ENCODE data around the gene COL5A2. TPM values are rescaled to one million over a fixed set of nuclear protein-coding genes. Genes with fewer than 3 reads are reported as not detected.
A peak's percentile ranks its signal among the peaks of the same experiment; 100 is the strongest.

COL5A2 gene
- total RNA-seq, 2 donors from 2014 or later, result 8.2 to 17.6 TPM

GRCh38 chr2:189142893-189143759 lies 36.4 kb downstream of the COL5A2 start:
- WGBS, result 95% methylated on average over 4 of the region's 4 CpGs
- Histone ChIP-seq H3K4me3 (no peak overlapping the region), H3K27ac (no peak overlapping the region), H3K4me1 (replicated peaks) (no peaks in the 10 kb centered on the region), H3K9me3 (no peaks in the 10 kb centered on the region), H3K27me3 (replicated peaks; ENCODE audit: insufficient read depth) (no peaks in the 10 kb centered on the region), H3K36me3 (no peaks in the 10 kb centered on the region)
- intact Hi-C loops (cut with DNase I), result no loop called here
- no peak for TF ChIP-seq POLR2A (IDR thresholded peaks at IDR 0.05)
- TF ChIP-seq, protein P1, sequence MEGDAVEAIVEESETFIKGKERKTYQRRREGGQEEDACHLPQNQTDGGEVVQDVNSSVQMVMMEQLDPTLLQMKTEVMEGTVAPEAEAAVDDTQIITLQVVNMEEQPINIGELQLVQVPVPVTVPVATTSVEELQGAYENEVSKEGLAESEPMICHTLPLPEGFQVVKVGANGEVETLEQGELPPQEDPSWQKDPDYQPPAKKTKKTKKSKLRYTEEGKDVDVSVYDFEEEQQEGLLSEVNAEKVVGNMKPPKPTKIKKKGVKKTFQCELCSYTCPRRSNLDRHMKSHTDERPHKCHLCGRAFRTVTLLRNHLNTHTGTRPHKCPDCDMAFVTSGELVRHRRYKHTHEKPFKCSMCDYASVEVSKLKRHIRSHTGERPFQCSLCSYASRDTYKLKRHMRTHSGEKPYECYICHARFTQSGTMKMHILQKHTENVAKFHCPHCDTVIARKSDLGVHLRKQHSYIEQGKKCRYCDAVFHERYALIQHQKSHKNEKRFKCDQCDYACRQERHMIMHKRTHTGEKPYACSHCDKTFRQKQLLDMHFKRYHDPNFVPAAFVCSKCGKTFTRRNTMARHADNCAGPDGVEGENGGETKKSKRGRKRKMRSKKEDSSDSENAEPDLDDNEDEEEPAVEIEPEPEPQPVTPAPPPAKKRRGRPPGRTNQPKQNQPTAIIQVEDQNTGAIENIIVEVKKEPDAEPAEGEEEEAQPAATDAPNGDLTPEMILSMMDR (IDR thresholded peaks at IDR 0.05), result peak in 3 of 4 experiments; percentile 34 to 55 (median 45)
- DNase-seq (ENCODE audit: low spot score), result no peak

GRCh38 chr2:189138800-189139199 lies 40.8 kb downstream of the COL5A2 start:
- TF ChIP-seq, protein P1 (IDR thresholded peaks at IDR 0.05), result no peak
- no peak for TF ChIP-seq POLR2AphosphoS5 (IDR thresholded peaks at IDR 0.05)
- TF ChIP-seq POLR2A (IDR thresholded peaks at IDR 0.05), result no peak
- no peak for DNase-seq (ENCODE audit: low spot score)
- 76% methylated on average over 5 of the region's 5 CpGs for WGBS

DNA sequence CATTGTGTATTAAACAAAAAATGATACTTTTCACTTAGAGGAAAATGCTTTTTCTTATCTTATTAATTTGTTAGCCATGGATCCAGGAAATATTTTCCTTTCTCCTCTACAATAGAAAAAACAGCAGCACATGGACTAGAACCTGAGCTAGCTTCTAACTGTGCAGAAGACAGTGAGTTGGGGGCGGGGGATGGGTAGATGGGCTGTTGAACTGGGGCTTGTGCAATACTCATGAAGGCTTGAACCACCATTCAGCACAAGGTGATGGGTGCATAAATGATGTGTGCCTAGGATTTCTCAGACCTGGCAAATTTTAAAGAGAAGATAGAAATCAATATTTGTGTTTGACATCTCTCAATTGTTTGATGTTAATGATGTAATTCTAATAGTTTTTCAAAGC lies 42.0 kb downstream of the COL5A2 start:
- Histone ChIP-seq H3K4me1 (replicated peaks) (no peaks in the 10 kb centered on the region), H3K4me3 (no peak overlapping the region), H3K27ac (no peak overlapping the region), H3K36me3 (no peaks in the 10 kb centered on the region), H3K27me3 (replicated peaks; ENCODE audit: insufficient read depth) (no peaks in the 10 kb centered on the region), H3K9me3 (no peaks in the 10 kb centered on the region)
- no peak for TF ChIP-seq POLR2A (IDR thresholded peaks at IDR 0.05)
- TF ChIP-seq, protein P1 (IDR thresholded peaks at IDR 0.05), result no peak
- TF ChIP-seq POLR2AphosphoS5 (IDR thresholded peaks at IDR 0.05), result no peak
- 93% methylated on average over 1 of the region's 1 CpG for WGBS
- intact Hi-C loops (cut with DNase I), result no loop called here
- DNase-seq (ENCODE audit: low spot score), result no peak

More at GRCh38 chr2:189138800-189139199, 40.8 kb downstream of the COL5A2 start:
- no peaks in the 10 kb centered on the region for H3K36me3 ChIP-seq
- H3K4me1 ChIP-seq (replicated peaks), result no peaks in the 10 kb centered on the region
- intact Hi-C loops (cut with DNase I), result no loop called here
- no peak overlapping the region for H3K27ac ChIP-seq
- no peaks in the 10 kb centered on the region for H3K27me3 ChIP-seq (replicated peaks; ENCODE audit: insufficient read depth)
- no peaks in the 10 kb centered on the region for H3K9me3 ChIP-seq
- no peak overlapping the region for H3K4me3 ChIP-seq

DNA sequence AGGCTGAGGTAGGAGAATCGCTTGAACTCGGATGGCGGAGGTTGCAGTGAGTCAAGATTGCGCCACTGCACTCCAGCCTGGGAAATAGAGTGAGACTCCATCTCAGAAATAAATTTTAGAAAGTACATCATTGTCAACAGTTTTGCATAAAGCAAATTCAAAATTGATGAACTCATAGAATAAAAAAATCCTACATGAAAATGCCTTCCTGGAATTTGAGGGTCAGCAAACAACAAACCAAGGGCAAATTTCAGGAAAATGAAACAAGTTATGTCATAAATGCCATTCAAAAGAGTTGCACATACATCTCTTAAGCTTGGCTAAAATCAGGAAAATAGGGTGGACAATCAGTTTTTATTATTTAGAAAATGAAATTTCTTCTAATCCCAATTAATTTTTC lies 45.1 kb downstream of the COL5A2 start:
- TF ChIP-seq POLR2A (IDR thresholded peaks at IDR 0.05), result no peak
- TF ChIP-seq POLR2AphosphoS5 (IDR thresholded peaks at IDR 0.05), result no peak
- TF ChIP-seq, protein P1 (IDR thresholded peaks at IDR 0.05), result no peak
- Histone ChIP-seq H3K4me3 (no peak overlapping the region), H3K27me3 (replicated peaks; ENCODE audit: insufficient read depth) (no peaks in the 10 kb centered on the region), H3K36me3 (no peaks in the 10 kb centered on the region), H3K9me3 (no peaks in the 10 kb centered on the region), H3K27ac (no peak overlapping the region), H3K4me1 (replicated peaks) (no peaks in the 10 kb centered on the region)
- DNase-seq (ENCODE audit: low spot score), result no peak
- WGBS, result 49% methylated on average over 4 of the region's 4 CpGs
- intact Hi-C loops (cut with DNase I), result no loop called here

DNA sequence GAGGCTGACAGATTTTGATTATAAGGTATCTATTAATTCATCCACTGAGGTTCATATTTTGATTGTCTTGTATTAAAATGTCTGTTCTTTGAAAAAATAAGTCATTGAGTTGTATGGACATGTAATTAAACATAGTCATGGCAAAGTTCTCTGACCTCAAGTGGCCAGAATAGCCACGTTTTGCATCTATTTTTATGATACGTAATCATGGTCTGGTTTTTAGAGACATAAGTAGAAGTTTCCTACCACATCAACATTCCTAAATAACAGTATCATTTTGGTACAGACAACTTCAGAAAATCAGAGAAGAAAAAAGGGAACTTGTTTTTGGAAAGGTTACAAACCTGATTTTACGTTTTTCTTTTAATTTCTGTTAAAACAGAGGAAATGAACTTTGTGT lies 47.6 kb downstream of the COL5A2 start:
- Histone ChIP-seq H3K36me3 (no peaks in the 10 kb centered on the region), H3K4me3 (no peak overlapping the region), H3K9me3 (no peaks in the 10 kb centered on the region), H3K4me1 (replicated peaks) (no peaks in the 10 kb centered on the region), H3K27me3 (replicated peaks; ENCODE audit: insufficient read depth) (no peaks in the 10 kb centered on the region), H3K27ac (no peak overlapping the region)
- DNase-seq (ENCODE audit: low spot score), result no peak
- 82% methylated on average over 3 of the region's 3 CpGs for WGBS
- intact Hi-C loops (cut with DNase I), result no loop called here
- TF ChIP-seq POLR2AphosphoS5 (IDR thresholded peaks at IDR 0.05), result no peak
